Choroid plexus epithelial cell (primary cell): ENCODE results near the gene CCDC73.
"Not testable (repeated sequence)": the region's sequence is repeated elsewhere in the genome, so short reads cannot be mapped to it uniquely, and the experiment has no call there.

ENCODE experiments used
- DNase-seq: peaks from one replicate; pipeline ENCODE4 v3.0.0-alpha.2; 2010; ENCODE audit warnings: low read depth
- H3K4me3 ChIP-seq: 2 replicates; pipeline ENCODE4 v1.5.1; 2011; ENCODE audit warnings: low read depth, mild to moderate bottlenecking, control low read depth, low read length, moderate library complexity
- CTCF ChIP-seq: conservative IDR thresholded peaks from 2 replicates; pipeline ENCODE4 v1.5.1; 2011; ENCODE audit warnings: low read depth, mild to moderate bottlenecking, control low read depth, inconsistent platforms, low read length, moderate library complexity

Gene CCDC73

GRCh38 chr11:32615422-32615821 lies 179.0 kb downstream of the CCDC73 start:
- TF ChIP-seq CTCF, result peak; percentile 50
- DNase-seq, result peak; percentile 66
- H3K4me3 ChIP-seq, result no peak overlapping the region

- no peak for TF ChIP-seq CTCF
- H3K4me3 ChIP-seq, result no peak overlapping the region
- DNase-seq, result no peak
Measured at GRCh38 chr11:32613500-32614151, 180.8 kb downstream of the CCDC73 start.

- H3K4me3 ChIP-seq, result no peak overlapping the region
- no peak for TF ChIP-seq CTCF
- no peak for DNase-seq
Measured at GRCh38 chr11:32610797-32611352, 183.6 kb downstream of the CCDC73 start.

GRCh38 chr11:32608826-32609225 lies 185.6 kb downstream of the CCDC73 start:
- not testable (repeated sequence) for DNase-seq

GRCh38 chr11:32606220-32606619 lies 188.2 kb downstream of the CCDC73 start:
- H3K4me3 ChIP-seq, result no peak overlapping the region
- no peak for DNase-seq
- no peak for TF ChIP-seq CTCF

More at GRCh38 chr11:32608826-32609225, 185.6 kb downstream of the CCDC73 start:
- H3K4me3 ChIP-seq, result not testable (repeated sequence)

- H3K4me3 ChIP-seq, result no peak overlapping the region
- TF ChIP-seq CTCF, result no peak
- DNase-seq, result peak; percentile 68
Measured at GRCh38 chr11:32602657-32603415, 191.6 kb downstream of the CCDC73 start.

GRCh38 chr11:32597921-32598320 lies 196.5 kb downstream of the CCDC73 start:
- peak; percentile 5 for DNase-seq
- TF ChIP-seq CTCF, result no peak
- no peak overlapping the region for H3K4me3 ChIP-seq

- not testable (repeated sequence) for DNase-seq, H3K4me3 ChIP-seq
Measured at GRCh38 chr11:32596114-32596513, 198.3 kb downstream of the CCDC73 start.
